Activated naive CD8-positive, alpha-beta T cell treated with anti-CD3 and anti-CD28 coated beads, Interleukin-2, amount 50 U/mL, for 16 hours (primary cell): Measurements from ENCODE around the gene KLC1.
"Not testable (repeated sequence)": the region's sequence is repeated elsewhere in the genome, so short reads cannot be mapped to it uniquely, and the experiment has no call there.

ENCODE experiments used
- DNase-seq: peaks from one replicate; pipeline ENCODE4 v3.0.0-alpha.2; 2020; ENCODE audit warnings: low read depth, low spot score

KLC1 gene

DNA sequence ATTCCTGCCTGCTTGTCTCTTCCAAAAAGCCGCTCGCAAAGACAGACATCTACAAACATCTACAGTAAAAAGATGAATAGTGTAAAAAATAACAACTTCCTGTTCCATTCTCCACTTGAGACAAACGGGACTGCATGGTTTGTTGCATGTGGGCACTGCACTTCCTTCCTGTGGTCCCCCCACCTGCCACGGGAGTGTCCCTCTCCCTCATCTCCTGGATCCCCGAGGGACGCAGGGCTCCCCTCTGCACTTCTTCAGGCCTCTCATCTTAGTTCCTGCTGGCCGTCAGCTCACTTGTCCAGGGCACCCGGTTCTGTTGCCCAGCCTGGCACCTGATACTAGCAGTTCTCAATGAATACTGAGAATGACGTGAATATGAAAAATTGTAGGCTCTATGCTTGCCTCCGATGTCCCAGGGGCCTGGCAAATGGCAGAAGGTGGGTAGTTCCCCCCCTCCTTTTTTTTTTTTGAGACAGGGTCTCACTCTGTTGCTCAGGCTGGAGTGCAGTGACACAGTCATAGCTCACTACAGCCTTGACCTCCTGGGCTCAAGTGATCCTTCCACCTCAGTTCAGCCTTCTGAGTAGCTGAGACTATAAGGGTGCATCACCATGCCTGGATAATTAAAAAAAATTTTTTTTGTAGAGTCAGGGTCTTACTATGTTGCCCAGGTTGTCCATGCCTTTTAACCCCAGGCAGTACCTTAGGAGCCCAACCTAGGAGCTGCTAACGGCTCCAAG, 3.5 kb upstream of the KLC1 start:
- DNase-seq, result no peak

DNA sequence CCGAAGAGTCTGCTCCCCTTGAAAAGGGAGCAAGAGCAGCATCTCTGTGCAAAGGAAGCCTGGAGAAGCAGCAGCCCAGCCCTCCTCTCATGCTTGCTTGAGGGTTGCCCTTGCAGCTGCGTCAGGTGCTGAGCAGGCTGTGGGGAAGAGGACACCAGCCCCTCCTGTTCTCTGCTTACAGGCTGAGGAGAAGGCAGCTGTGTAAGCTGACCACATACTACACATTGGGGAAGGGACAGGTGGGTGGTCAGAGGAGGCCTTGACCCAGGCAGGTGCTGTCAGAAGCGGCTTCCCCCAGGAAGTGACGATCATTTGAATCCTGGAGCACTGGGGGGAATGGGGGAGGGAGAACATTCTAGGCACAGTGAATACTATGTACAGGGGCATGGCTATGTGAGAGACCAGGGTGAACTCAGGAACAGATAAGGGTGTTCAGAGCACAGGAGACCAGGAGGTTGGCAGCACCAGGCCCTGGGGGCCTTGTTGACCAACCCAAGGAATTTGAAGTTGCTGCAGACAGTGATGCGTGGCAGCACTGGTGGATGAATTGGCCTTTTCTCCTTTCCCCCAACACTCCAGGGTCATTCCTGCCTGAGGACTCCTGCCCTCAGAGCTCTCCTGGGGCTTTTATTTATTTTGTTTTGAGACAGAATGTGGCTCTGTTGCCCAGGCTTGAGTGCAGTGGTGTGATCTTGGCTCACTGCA, 2.7 kb upstream of the KLC1 start:
- no peak for DNase-seq

DNA sequence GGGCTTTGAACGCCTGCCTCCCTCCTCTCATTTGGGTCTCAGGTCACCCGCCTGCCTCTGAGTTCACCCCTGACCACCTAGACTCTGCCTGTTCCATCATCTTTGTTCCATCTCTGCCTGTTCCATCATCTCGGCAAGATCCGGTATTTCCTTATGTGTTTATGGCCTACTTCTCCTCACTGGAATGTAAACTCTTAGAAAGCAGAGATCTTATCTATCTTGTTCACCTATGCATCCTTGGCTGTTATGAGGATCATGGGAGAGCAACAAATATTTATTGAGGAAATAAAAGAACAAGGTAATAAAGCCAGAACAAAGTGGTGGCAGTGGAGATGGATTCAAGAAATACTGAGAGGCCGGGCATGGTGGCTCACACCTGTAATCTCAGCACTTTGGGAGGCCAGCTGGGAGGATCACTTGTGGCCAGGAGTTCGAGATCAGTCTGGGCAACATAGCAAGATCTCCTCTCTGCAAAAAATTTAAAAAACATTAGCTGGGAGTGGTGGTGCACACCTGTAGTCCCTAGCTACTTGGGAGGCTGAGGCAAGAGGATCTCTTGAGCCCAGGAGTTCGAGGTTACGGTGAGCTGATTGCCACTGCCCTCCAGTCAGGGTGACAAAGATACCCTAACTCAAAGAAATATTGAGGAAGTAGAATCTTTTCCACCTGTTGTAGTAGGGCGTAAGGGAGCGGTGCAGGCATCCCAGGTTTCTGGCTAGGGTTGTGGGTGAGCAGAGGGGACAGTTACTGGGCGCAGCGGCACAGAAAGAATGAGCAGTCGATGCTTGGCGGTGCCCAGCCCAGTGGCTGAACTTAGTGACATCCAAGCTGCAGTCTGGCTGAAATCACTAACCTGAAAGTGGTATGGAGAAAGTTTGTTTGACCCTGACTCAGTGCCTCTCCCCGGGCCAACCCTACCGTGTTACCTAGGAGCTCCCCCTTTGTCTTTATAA, 1.7 kb upstream of the KLC1 start:
- DNase-seq, result no peak

DNA sequence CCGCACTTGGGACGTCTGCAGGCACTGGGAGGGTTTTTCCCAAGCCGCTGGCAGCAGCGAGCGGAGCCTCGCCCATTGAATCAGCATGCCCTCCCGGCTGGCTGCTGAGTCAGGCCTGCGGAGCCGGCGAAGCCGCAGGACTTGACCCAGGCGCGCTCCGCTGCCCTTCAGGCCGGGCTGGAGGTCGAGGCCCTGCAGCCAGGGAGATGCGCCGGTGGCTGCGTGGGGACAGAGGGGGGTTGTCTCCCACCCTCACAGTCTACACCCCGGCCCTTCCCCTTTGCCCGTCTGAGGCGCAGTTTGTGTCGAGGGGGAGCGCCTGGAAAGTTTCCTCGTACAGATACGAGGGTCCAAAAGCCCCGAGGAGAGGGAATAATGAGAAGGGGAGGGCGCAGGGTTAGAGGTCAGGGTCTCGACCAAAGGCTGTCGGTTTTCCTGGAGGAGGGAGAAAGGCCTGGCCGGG, 759 bp upstream of the KLC1 start:
- no peak for DNase-seq

DNA sequence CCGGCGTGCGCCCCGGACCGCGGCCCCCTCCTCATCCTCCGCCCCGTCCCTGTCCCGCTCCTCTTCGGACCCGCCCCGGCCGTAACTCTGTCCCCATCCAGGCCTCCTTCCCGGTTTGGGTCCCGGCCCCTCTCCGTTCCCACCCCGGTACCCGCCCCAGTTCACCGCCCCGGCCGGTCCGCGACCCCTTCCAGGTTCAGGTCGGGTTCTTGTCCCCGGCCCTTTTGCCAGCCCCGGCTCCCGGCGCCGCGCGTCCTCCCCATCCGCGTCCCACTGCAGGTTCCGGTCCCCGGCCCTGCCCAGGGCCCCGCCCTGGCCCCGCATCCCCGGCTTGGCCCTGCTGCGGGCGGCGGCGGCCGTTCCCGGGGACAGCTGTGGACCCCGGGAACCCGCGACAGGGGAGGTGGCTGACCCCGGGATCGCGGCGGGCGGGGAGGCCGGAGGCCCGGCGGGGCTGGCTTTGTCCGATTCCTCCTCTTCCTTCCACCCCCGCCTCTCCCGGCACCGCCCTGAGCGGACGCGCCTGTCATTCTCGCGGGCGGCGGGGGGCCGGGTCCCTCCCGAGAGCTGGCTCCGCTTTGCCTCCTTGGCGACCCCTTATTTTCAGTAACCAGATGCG, 601 bp downstream of the KLC1 start:
- DNase-seq, result no peak

DNA sequence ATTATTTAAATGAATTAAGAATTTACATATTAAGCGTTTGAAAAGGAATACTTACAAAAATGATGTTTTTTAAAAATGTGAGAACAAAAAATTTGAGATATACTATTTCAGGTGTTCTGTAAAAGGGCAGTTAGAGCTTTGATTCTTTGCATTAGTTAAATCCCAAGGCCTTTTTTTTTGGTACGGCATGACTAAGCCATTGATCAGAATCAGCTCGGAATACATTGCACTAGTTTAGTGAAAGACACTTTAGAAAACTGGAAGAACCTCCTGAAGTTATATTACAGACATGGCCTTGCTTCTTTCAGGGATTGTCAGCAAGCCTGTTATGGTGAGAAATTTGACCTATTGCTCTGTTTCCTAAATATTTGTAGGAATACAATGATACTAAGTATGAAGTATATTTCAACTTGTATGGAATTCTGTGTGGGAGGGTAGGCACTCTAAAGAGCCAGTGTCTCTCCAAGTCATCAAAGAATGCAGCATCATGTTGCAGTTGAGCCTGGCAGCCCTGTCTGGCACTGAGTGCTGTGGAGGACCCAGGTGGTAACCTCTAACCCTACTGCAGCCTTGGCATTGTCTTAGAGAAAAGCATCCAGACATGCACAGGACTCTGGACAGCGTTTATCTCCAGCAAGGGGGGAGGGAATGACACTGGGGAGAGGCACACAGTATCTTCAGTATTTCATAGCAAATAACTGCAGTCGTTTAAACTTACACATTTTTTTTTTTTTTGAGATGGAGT, 1.5 kb downstream of the KLC1 start:
- no peak for DNase-seq

DNA sequence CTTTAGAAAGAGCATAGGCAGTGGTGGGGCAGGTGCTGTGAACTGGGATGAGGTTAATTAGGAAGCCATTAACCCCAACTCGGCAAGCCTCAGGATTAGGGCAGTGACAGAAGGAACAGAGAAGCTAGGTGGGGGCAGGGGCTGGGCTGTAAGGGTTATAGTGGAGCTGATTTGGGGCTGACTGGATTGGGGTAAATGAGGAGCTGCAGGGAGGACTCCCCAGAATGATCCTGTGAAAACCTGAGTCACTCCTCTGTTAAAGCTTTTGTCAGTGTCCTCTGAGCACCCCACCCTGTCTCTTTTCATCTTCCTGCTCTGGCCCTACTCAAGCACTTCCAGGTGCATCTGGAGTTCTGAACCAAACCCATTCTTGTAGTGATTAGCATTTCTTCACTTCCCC, 4.4 kb downstream of the KLC1 start:
- DNase-seq, result no peak

DNA sequence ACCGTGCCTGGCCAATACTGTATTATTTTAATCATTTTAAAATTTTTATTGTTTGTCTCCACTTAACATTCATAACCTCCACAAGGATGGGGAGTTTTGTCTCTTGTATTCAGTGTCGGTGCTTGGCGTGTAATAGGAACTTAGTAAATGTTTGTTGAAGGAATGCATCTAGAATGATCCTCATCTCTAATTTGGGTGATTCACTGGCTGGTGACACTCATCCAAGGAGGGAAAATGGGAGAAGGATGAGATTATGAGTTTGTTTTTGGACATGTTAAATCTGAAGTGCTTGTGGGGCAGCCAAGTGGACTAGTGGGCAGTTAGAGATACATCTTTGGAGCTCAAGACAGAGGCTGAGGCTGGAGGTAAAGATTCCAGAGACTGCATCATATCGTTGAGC, 5.1 kb downstream of the KLC1 start:
- no peak for DNase-seq

DNA sequence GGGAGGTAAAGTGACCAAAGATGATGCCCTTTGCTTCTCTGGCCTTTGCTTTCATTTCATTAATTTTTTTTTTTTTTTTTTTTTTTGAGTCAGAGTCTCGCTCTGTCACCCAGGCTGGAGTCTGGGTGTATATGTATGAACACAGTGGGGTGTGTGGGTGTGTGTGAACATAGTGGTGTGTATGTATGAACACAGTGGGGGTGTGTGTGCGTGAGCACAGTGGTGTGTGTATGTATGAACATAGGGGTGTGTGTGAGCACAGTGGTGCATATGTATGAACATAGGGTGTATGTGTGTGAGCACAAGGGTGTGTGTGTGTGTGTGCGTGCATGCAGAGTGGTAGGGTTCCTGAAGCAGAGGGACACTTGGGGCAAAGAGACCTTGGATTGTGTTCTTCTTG, 9.6 kb downstream of the KLC1 start:
- no peak for DNase-seq

DNA sequence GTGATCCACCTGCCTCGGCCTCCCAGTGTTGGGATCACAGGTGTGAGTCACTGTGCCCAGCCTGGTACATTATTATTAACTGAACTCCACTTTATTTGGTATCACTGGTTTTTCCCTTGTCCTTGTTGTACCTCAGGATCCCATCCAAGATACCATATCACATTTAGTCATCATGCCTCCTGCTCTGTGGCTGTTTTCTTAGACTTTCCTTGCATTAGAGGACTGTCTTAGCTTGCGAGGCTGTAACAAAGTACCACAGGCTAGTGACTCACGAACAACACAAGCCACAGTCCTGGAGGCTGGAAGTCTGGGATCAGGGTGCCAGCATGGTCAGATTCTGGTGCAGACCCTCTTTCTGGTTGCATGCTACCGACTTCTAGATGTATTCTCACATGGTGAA, 12.2 kb downstream of the KLC1 start:
- DNase-seq, result no peak

DNA sequence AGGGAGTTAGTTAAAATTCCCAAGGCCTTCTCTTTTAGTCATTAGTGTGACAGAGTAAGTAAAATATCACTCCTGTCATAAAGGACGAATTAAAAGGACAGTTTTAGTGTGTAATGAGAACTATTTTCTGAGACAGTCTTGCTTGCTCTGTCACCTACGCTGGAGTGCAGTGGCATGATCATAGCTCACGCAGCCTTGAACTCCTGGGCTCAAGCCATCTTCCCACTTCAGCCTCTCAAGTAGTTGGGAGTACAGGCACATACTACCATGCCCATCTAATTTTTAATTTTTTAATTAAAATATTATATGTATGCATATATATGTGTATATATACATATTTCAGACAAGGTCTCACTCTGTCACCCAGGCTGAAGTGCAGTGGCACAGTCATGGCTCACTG, 17.2 kb downstream of the KLC1 start:
- DNase-seq, result no peak

DNA sequence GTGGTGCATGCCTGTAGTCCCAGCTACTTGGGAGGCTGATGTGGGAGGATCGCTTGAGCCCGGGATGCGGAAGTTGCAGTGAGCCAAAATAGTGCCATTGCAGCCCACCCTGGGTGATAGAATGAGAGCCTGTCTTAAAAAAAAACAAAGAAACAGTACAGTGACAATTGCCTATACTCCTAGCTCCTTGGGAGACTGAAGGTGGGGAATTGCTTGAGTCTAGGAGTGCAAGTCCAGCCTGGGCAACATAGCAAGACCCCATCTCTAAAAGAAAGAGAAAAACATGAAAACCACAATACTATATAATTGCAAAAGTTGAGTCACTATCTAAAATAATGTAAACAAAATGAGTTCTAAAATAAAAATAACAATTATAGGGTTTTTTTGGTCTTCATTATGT, 20.0 kb downstream of the KLC1 start:
- no peak for DNase-seq

DNA sequence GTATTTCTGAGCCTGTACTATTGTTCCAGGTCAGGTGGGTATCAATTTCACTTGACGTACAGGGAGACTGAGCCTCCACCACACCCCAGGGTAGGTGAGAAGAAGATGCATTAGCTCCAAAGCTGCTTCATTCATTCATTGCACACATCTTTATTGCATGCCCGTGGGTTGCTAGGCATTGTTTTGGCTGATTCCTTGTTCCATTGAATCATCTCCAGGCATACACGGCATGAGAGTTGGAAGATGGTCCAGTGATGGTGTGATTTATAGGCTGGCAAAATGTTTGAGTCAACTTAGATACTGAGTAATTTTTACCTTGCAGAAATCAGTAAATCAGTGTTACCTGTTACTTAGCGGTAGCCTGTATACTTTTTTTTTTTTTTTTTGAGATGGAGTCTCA, 21.2 kb downstream of the KLC1 start:
- DNase-seq, result no peak

DNA sequence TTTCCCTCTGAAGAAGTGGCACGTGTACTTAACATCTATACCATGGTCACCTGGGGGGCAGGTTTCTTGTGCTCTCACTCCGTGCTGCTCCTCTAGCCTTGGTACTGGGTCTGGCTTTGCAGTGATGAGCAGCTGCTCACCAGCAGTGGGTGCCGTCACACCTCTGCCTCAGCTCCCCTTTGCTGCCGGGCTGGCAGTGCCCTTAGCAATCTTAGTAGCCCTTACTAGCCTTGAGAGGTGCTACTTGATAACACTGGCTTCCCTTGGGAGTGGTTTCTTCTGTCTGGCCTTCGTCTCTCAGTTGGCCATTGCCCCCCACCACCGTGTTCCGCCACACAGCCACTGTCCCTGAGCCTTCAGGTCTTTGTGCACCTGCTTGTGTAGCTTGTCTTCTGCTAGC, 22.6 kb downstream of the KLC1 start:
- no peak for DNase-seq

DNA sequence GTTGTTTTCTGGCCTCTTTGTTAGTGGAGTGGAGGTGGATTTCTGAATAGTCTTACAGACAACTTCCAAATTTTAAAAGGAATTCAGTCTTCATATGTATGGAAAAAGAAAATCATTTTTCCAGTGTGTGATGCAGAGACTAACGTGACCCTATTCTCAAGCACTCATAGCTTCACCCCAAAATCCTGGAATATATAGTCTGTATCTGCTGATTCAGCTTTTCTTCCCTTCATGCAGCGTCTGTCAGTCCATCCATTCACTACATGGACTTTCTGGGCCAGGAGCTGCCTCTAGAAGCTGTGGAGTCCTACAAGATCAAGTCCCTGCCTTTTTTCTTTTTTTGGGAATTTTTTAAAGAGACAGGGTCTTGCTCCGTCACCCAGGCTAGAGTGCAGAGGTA, 23.8 kb downstream of the KLC1 start:
- no peak for DNase-seq

DNA sequence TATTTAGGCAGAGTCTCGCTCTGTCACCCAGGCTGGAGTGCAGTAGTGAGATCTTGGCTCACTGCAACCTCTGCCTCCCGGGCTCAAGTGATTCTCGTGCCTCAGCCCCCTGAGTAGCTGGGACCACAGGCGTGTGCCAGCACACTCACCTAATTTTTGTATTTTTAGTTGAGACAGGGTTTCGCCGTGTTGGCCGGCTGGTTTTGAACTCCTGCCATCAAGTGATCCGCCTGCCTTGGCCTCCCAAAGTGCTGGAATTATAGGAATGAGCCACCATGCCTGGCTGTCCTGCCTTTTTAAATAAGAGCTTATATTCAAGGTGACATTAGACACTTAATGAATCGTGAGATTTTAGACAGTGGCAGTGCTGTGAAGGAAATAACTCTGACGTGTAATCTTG, 24.3 kb downstream of the KLC1 start:
- not testable (repeated sequence) for DNase-seq

DNA sequence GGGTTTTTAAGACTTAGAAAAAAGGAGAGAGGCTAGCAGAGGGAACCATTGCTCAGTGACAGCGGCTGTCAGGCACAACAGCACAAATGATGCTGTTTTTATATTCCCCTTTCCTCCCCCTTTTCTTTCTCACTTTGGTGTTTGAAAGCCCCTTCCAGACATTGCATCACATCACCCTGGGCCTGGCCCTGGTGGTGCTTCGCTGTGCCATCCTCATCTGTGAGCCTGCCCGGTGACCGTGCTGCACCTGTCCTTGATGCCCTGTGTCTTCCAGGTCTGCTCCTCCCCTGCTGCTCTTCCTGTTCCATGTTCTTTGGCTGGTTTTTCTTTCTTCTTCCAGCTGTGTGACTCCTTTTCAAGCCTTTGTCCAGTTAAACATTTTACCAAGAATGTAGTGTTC, 24.8 kb downstream of the KLC1 start:
- no peak for DNase-seq

DNA sequence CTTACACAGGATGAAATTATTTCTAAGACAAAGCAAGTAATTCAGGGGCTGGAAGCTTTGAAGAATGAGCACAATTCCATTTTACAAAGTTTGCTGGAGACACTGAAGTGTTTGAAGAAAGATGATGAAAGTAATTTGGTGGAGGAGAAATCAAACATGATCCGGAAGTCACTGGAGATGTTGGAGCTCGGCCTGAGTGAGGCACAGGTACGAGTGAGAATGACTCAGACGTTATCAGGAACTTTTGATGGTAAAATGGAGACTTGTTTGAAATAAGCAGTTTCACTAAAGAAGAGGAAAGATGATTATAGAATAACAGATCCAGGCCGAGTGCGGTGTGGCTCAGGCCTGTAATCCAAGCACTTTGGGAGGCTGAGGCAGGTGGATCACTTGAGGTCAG, 25.6 kb downstream of the KLC1 start:
- no peak for DNase-seq

DNA sequence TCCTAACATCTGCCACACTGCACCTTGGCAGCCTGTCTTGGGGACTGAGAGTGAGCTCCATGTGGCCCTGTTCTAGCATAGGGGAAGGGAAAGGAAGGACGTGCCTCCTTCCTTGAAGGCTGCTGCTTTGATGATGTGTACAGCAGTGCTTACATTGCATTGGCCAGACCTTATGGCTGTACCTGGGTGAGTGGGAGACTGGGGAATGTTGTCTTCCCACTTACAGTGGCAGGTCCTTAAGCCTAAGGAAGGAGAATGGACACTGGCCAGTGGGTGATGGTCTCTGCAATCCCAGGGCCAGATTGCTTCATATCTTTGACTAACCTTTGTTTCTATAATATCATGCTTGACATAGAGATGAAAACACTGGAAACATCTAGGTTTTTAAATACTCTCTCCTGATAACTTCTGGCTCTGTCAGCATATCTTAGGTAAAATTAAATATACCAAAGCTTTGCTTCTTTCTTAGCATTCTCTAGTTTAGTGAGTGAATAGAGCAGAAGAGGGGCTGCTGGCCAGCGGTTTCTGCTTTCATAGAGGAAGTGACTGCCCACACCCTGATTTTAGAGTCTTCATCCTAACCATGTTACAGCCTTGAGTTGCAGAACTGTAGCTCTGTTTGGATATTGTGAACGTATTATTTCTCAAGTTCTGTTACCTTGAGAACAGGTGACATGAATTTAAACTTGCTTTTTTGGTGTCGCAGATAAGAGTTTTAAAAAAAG, 27.2 kb downstream of the KLC1 start:
- no peak for DNase-seq

DNA sequence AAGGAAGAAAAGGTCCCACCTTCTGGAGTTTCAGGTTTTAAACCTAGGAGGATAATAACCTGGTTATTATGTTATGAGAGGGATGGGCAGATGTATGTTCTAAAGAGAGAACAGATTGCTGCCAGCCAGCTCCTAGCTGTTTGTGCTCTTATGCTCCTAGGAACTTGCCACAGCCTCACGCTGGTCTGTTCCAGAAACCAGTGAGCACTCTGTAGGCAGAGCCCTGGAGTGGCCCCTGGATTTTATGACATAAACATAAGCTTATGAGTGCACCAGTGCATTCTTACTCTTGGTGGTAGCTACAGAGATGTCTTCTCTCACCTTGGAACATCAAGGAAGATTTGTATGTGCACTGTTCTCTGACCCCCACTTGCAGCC, 27.7 kb downstream of the KLC1 start:
- DNase-seq, result no peak

DNA sequence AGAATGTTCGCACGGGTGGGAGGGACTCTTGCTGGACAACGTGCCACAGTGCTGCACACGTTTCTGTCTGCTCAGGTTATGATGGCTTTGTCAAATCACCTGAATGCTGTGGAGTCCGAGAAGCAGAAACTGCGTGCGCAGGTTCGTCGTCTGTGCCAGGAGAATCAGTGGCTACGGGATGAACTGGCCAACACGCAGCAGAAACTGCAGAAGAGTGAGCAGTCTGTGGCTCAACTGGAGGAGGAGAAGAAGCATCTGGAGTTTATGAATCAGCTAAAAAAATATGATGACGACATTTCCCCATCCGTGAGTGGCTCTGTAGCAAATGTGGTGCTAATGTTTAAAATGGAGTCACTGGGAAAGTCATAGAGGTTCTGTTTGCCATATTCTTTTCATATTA, 28.5 kb downstream of the KLC1 start:
- no peak for DNase-seq
